Testis (tissue), 3 donors: ENCODE results near the gene SHB. TPM values are rescaled to one million over a fixed set of nuclear protein-coding genes. Genes with fewer than 3 reads are reported as not detected.

ENCODE experiments used
- DNase-seq: peaks from one replicate; pipeline ENCODE4 v3.0.0-alpha.2; 2019
- H3K27ac ChIP-seq, 2 donors: fragments of 200-600 bp; sonication (generic); one replicate each; pipeline ENCODE4 v1.5.1; 2019
- H3K27me3 ChIP-seq: fragments of 200-600 bp; sonication (generic); one replicate; pipeline ENCODE4 v1.5.1; 2019
- H3K36me3 ChIP-seq: fragments of 200-600 bp; sonication (generic); one replicate; pipeline ENCODE4 v1.5.1; 2017; ENCODE audit warnings: low read depth; ENCODE audit errors: missing control alignments
- H3K4me1 ChIP-seq: fragments of 200-600 bp; sonication (generic); one replicate; pipeline ENCODE4 v1.5.1; 2019
- H3K4me3 ChIP-seq, 2 donors: fragments of 200-600 bp; sonication (generic); one replicate each; pipeline ENCODE4 v1.5.1; 2017 to 2019
- H3K9me3 ChIP-seq: fragments of 200-600 bp; sonication (generic); one replicate; pipeline ENCODE4 v1.5.1; 2017
- POLR2A ChIP-seq: fragments of 450-650 bp; IDR thresholded peaks from one replicate; pipeline ENCODE4 v1.6.1; 2017; ENCODE audit warnings: antibody characterized with exemption, mild to moderate bottlenecking, moderate library complexity
- WGBS, 2 donors: methylation state at CpG; one replicate each; pipeline ENCODE4 v1.1.5; 2018; 5-methylcytosine and 5-hydroxymethylcytosine counted together
- intact Hi-C: fragments of 100-400 bp; cut with DNase I; formaldehyde crosslinking; loops from one replicate; pipeline ENCODE4 v1.15.1; 2023; ENCODE audit warnings: low total_unique reads
- polyA plus RNA-seq: library from polyadenylated mRNA; stranded (reverse); fragments of 350-450 nt; fragmentation: Illumina TruSeq; extraction: RNeasy Lipid Tissue Mini Kit (QIAGEN cat#74804); gene quantifications from one replicate; pipeline ENCODE4 v1.2.3, GENCODE V29; 2014; ENCODE audit warnings: low read depth, low replicate concordance; ENCODE audit not compliant: insufficient read depth
- total RNA-seq, 2 donors: library from RNA; depleted of rRNA; stranded (reverse); fragments of >200 nt; gene quantifications; one replicate each; pipeline ENCODE4 v1.2.3, GENCODE V29; 2016
- TF ChIP-seq, protein P1 (sequence below), 3 experiments: fragments of 450-650 bp in 2 of 3; fragments of 200-600 bp in 1 of 3; sonication (generic) in 1 of 3; IDR thresholded peaks; one replicate each; pipeline ENCODE4 v1.5.1; 2016 to 2019; ENCODE audit warnings: antibody characterized with exemption in 3 of 3, mild to moderate bottlenecking in 2 of 3, moderate library complexity in 1 of 3

SHB gene
- total and polyA plus RNA-seq, 3 donors from 2014 or later: 8.6 to 22.3 (median 21.2) TPM

DNA sequence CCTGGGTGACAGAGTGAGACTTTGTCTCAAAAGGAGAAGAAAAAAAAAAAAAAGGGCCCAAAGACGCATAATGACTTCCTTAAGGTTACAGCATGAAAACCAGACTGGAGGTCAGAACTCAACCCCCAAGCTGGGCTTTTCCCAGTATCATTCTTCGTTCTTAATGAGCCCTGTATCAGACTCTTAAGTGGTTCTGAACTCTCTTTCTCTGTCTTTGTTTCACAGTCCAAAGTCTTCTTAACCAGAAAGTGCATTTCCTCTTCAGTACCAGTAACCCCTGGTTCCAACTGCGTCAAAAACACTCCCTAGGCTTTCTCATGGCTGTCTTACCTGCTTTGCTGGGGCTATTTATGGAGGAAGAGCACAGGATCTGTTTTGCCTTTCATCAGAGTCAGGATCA, 38.4 kb upstream of the SHB start:
- Histone ChIP-seq H3K4me1 (no peaks in the 10 kb centered on the region), H3K9me3 (no peaks in the 10 kb centered on the region), H3K27me3 (no peaks in the 10 kb centered on the region), H3K27ac (no peak overlapping the region), H3K36me3 (no peaks in the 10 kb centered on the region), H3K4me3 (no peak overlapping the region)
- DNase-seq: no peak
- TF ChIP-seq, protein P1, sequence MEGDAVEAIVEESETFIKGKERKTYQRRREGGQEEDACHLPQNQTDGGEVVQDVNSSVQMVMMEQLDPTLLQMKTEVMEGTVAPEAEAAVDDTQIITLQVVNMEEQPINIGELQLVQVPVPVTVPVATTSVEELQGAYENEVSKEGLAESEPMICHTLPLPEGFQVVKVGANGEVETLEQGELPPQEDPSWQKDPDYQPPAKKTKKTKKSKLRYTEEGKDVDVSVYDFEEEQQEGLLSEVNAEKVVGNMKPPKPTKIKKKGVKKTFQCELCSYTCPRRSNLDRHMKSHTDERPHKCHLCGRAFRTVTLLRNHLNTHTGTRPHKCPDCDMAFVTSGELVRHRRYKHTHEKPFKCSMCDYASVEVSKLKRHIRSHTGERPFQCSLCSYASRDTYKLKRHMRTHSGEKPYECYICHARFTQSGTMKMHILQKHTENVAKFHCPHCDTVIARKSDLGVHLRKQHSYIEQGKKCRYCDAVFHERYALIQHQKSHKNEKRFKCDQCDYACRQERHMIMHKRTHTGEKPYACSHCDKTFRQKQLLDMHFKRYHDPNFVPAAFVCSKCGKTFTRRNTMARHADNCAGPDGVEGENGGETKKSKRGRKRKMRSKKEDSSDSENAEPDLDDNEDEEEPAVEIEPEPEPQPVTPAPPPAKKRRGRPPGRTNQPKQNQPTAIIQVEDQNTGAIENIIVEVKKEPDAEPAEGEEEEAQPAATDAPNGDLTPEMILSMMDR (IDR thresholded peaks at IDR 0.05): no peak
- no peak for TF ChIP-seq POLR2A
- WGBS, 2 donors: 91 to 97% methylated on average over 3 of the region's 3 CpGs
- intact Hi-C loops: no loop called here

DNA sequence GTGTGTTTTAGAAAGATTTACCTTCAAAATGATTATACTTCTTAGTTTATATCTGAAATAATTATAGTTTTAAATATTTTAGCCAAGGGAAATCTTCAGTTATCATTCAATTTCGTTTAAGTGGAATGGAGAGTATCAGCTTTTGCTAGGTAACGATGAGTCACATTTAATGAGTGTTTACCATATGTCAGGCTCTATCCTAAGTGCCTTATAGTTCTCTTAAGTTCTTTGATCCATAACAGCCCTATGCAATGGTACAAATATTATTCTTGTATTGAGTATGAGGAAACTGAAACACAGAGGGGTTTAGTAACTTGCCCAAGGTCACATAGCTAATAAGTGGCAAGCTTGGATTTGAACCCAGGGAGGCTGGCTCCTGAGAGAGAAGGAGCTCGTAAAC, 37.5 kb upstream of the SHB start:
- H3K9me3 ChIP-seq: no peaks in the 10 kb centered on the region

DNA sequence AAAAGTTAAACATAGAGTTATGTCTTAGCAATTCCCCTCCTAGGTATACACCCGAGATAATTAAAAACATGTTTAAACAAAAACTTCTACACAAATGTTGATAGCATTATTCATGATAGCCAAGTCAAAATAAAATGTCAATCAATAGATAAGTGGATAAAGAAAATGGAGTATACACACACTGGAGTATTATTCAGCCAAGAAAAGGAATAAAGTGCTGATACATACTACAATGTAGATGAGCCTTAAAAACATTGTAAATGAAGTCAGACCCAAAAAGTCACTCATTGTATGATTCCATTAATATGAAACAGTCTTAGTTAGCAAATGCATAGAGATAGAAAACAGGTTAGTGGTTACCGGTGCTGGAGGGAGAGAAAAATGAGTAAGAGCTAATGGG, 34.3 kb upstream of the SHB start:
- no peaks in the 10 kb centered on the region for H3K27me3 ChIP-seq
- H3K36me3 ChIP-seq: no peaks in the 10 kb centered on the region
- WGBS, 2 donors: 96% methylated on average over 2 of the region's 2 CpGs
- no peaks in the 10 kb centered on the region for H3K9me3 ChIP-seq
- no peak for DNase-seq
- no peak overlapping the region for H3K27ac ChIP-seq
- no peak for TF ChIP-seq POLR2A
- TF ChIP-seq, protein P1 (IDR thresholded peaks at IDR 0.05): no peak
- intact Hi-C loops: no loop called here
- H3K4me1 ChIP-seq: no peaks in the 10 kb centered on the region
- no peak overlapping the region for H3K4me3 ChIP-seq

More for the DNA sequence above, 37.5 kb upstream of the SHB start:
- H3K36me3 ChIP-seq: no peaks in the 10 kb centered on the region
- 79 to 83% methylated on average over 3 of the region's 3 CpGs for WGBS, 2 donors
- DNase-seq: no peak
- H3K4me1 ChIP-seq: no peaks in the 10 kb centered on the region
- TF ChIP-seq, protein P1 (IDR thresholded peaks at IDR 0.05): no peak
- TF ChIP-seq POLR2A: no peak
- intact Hi-C loops: no loop called here
- H3K27ac ChIP-seq: no peak overlapping the region
- no peak overlapping the region for H3K4me3 ChIP-seq
- H3K27me3 ChIP-seq: no peaks in the 10 kb centered on the region

DNA sequence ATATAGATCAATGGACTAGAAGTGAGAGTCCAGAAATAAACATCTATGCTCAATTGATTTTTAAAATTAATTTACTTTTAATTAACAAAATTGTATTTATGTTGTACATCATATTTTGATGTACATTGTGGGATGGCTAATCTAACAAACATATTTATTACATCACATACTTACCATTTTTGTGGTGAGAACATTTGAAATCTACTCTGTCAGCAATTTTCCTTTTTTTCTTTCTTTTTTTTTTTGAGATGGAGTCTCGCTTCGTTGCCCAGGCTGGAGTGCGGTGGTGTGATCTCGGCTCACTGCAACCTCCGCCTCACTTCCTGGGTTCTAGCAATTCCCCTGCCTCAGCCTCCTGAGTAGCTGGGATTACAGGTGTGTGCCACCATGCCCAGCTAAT, 32.4 kb upstream of the SHB start:
- no peak overlapping the region for H3K4me3 ChIP-seq
- H3K27ac ChIP-seq: no peak overlapping the region
- WGBS, 2 donors: 84 to 93% methylated on average over 5 of the region's 5 CpGs
- TF ChIP-seq, protein P1 (IDR thresholded peaks at IDR 0.05): no peak
- no peak for TF ChIP-seq POLR2A
- H3K27me3 ChIP-seq: no peaks in the 10 kb centered on the region
- intact Hi-C loops: no loop called here
- H3K4me1 ChIP-seq: no peaks in the 10 kb centered on the region
- no peaks in the 10 kb centered on the region for H3K9me3 ChIP-seq
- no peak for DNase-seq
- no peaks in the 10 kb centered on the region for H3K36me3 ChIP-seq

DNA sequence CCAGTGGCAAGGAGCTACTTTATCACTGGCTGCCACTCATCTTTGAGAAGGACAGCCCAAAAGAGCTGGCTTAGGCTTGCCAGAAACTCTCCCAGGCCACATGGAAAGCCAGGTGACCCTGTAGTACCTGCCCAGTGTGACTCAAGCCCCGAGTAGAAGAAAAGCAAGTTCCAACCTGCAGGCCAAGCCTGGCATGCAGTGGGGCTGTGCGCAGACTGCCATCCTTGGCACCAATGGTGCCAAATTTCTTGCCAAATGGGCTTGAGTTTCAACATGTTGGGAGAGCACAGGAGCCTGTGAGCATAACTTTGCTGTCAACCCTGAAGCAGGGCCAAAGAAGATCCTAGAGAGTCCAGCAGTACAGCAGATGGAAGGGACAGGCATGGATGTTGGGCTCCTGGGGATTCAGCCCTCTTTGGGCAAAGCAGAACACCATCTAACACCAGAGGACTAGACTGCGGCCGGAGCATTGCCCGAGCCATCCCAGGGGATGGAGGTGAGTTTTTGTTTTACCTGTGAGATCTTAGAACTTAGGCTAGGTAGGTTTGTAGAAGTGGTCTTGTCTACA, 27.3 kb upstream of the SHB start:
- H3K4me3 ChIP-seq: no peak overlapping the region
- intact Hi-C loops: no loop called here
- no peaks in the 10 kb centered on the region for H3K4me1 ChIP-seq
- no peaks in the 10 kb centered on the region for H3K36me3 ChIP-seq
- no peak for DNase-seq
- TF ChIP-seq POLR2A: no peak
- TF ChIP-seq, protein P1 (IDR thresholded peaks at IDR 0.05): no peak
- 87 to 95% methylated on average over 2 to 5 of the region's 5 CpGs for WGBS, 2 donors
- H3K27ac ChIP-seq: no peak overlapping the region
- H3K9me3 ChIP-seq: no peaks in the 10 kb centered on the region
- H3K27me3 ChIP-seq: no peaks in the 10 kb centered on the region
